DND-41 (cell line): Measurements from ENCODE around the gene OTOS.

Experiments used
- EZH2 ChIP-seq: IDR thresholded peaks from 3 replicates; pipeline ENCODE4 v1.6.1; 2012; ENCODE audit warnings: borderline replicate concordance, low read depth, mild to moderate bottlenecking, moderate library complexity, low read length, inconsistent platforms; ENCODE audit not compliant: severe bottlenecking
- TF ChIP-seq, protein P1 (sequence below): IDR thresholded peaks from 2 replicates; pipeline ENCODE4 v1.5.1; 2012; ENCODE audit warnings: borderline replicate concordance, low read length, moderate library complexity, mild to moderate bottlenecking; ENCODE audit not compliant: poor library complexity, severe bottlenecking; ENCODE audit errors: extremely low read depth

DNA sequence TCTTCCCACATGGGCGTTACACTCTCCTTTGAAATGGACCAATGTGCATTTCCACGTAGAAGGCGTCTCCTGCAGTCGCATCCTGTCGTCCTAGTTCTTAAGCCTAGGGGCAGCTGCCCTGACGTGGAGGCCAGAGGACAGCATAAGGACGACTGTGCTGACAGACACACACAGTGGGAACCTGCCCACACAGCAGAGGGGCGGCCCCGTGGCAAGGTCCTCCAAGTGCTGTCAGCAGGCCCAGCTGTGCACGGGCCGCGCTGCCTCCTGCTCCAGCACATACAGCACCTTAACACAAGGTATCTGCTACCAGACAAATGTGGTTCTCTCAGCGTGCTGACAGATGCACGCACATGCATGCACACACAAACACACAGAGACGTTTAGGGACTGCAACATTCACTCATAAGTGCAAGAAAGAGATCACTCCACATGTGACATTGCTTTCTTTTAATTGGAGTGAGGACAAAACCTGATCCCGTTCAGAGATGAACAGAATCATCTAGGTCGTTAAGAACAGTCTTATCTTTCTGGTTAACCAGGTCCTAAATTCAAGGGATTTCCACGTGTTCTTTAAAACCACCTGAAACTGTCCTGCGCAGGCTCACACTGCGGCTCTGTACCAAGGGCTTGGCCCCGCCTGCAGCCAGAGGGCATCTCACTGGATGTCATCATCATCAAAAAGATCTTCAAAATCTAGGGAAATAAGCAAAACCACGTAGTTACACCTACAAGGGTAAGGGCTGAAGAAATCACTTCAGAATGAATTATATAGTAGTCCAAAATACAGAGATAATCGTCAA lies 9.9 kb downstream of the OTOS start:
- TF ChIP-seq, protein P1, sequence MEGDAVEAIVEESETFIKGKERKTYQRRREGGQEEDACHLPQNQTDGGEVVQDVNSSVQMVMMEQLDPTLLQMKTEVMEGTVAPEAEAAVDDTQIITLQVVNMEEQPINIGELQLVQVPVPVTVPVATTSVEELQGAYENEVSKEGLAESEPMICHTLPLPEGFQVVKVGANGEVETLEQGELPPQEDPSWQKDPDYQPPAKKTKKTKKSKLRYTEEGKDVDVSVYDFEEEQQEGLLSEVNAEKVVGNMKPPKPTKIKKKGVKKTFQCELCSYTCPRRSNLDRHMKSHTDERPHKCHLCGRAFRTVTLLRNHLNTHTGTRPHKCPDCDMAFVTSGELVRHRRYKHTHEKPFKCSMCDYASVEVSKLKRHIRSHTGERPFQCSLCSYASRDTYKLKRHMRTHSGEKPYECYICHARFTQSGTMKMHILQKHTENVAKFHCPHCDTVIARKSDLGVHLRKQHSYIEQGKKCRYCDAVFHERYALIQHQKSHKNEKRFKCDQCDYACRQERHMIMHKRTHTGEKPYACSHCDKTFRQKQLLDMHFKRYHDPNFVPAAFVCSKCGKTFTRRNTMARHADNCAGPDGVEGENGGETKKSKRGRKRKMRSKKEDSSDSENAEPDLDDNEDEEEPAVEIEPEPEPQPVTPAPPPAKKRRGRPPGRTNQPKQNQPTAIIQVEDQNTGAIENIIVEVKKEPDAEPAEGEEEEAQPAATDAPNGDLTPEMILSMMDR: no peak
- TF ChIP-seq EZH2: no peak
